Measurements from ENCODE around the gene CPZ.
"Not testable (repeated sequence)": the region's sequence is repeated elsewhere in the genome, so short reads cannot be mapped to it uniquely, and the experiment has no call there.

Gene CPZ

DNA sequence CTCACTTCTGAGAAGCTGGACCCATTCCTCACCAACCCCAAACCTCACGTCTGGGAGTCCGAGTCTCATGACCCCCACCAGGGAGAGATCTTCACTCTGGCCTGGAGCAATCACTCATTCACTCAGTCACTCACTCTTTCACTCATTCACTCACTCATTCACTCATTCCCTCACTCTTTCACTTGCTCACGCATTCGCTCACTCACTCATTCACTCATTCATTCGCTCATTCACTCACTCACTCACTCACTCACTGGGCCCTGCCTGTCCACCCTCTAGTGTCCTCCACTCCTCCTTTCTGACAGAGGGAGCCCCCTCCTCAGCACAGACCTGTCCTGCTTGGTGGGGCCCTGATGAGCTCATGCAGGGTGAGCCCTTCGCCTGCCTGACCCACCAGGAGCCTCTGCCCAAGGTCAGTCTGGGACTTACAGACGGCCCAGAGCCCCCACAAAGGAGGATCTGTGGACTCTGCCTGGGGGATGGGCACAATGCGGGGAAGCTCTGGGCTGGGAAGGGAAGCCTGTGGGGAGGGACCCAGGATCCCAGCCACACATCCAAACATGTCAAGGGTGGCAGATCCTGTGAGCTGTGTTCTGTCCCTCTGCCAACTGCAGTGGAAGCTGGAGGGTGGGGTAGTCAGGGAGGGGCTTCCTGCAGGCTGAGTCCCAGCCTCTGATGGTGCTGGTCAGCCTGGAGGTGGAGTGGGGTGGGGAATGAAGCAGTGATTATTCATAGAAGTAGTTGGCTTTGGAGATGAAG lies 18.5 kb downstream of the CPZ start:
- no peak for DNase-seq (ENCODE audit: low read depth)

DNA sequence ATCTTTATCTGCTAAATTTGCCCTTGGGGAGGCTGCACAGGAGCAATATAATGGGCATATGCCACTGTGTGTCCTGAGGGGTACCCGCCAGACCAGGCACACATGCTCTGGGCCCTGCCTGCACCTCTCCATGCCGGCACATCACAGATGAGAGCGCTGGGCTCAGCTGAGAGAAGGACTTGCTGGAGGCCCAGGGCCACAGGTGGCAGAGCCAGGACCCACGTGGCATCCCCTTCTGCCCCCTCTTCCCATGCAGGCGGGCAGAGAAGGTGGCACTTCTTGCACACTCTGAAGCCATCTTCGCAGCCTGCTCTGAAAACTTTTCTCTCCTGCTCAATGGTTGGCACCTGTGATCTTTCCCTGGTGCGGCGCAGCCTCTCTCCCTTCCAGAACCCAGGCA lies 20.1 kb downstream of the CPZ start:
- DNase-seq (ENCODE audit: low read depth): no peak

DNA sequence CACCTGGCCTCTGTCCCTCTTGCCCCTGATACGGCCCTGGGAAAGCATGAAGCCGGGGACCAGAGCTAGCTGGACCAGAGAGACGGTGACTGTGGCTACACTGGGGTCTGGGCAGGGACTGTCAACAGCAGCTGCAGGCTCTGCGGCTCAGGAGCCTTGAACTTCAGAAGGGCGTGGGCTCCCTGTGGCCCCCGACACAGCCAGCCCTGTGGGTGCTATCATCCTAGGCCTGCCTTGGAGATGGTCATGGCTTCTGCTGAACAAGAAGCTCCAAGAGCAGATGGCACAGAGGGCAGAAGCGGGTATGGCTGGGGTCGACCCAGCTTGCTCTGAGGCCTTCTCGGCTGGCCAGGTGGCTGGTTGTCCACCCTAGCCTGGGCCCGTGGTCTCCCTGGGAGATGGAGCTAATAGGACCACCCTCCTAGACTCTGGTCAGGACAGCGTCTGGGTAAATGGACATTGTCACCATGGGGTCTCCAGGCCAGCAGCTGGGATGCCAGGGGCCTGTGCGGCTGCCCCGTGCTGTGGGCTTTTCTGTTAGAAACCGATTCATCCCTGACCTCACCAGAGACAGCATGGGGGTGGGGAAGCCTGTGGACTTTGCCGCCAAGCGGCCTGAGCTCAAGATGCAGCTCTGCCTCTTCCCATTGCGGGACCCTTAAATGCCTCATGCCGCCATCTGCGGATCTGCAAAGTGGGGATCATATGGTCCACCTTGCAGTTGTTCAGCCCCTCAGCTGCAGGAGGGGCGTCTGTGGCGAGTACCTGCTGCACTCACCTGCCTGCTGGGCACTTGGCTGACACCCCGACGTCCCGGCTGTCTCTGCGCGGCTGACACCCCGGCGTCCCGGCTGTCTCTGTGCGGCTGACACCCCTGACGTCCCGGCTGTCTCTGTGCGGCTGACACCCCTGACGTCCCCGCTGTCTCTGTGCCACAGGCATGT lies 21.1 kb downstream of the CPZ start:
- no peak for DNase-seq (ENCODE audit: low read depth)

DNA sequence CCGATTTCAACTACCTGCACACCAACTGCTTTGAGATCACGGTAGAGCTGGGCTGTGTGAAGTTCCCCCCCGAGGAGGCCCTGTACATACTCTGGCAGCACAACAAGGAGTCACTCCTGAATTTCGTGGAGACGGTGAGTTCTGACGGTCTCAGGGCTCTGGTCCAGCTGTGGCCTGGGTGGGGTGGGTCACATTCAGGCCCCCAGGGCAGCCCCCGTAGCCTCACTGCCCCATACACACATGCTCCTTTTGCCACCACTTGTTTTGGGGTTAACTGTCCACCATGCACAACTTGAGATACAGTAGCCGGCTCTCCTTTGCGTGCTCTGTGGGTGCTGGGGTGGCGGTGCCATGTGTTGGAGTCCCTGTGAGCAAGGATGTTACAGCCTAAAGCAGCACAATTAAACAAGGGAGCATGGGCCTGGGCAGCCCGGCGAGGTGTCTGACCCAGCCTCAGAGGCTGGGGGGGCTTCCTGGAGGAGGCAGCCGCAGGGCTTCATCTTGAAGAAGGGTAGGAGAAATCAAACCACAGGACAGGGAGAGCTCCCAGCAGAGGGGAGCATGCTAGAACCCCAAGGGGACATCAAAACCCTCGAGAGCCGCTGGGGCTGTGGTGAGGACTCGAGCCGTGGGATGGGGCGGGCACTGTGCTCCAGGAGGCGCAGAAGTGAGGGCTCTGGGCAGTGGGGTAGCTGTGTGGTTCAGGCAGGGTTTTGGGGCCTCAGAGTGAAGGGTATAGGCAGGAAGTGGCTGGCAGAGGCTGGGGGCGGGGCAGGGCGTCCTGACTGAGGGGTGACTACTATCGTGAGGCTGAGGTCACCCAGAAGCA lies 22.0 kb downstream of the CPZ start:
- no peak for DNase-seq (ENCODE audit: low read depth)

DNA sequence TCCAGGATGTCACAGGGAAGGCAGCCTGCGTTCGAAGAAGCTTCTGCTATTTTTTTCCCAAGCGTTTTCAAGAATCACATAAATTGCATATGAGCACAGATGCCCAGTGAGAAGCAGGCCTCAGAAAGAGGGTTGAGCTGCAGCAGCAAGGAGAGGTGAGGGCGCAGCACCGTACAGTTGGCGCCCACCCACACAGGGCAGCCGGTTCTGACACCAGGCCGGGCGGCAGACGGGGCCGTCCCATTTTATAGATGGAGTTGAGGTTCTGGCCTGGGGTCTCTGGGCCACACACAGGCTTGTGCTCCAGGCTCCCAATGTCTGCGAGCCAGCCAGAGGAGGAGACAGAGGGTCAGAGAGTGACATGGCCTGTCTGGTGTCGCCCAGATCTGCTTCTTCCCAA lies 22.8 kb downstream of the CPZ start:
- no peak for DNase-seq (ENCODE audit: low read depth)

DNA sequence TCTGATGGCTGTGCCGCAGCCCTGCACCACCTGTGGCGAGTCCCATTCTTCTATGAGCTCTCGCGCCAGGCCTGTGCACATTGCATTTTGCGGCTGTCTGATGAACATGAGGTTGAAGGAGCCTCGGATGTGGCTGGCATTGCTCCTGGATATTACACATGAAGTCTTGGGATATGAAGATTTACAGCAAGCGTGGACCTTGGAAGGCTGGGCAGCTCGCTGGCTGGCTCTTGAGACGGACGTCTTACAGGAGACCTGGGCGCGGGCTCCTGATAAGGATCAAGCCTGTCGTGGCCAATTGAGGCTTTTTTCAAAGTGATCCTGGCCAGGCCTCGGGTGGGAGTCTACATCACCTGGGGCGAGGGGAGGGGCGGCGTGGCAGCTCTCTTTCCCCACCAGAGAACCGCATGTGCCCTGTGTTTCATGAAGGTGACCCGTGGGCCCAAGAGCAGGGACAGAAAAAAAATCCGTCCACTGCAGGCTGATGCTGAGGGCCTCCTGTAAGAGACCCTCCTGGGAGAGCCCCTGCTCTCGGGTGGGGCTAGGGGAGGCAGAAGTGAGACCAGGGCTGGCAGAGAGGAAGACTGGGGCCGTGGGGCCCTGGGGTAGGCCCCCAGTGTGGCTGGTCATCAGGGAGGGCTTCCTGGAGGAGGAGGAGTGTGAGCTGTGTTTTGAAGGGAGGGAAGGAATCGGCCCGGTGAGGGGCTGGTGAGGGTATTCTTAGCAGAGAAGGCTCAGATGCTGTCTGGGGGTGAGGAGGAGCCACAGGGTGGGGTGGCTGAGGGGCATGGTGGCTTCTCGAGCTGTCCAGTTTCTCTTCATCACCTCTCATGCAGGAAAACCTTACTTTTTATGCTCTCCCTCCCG lies 23.6 kb downstream of the CPZ start:
- no peak for DNase-seq (ENCODE audit: low read depth)

GRCh38 chr4:8616831-8617230 lies 24.3 kb downstream of the CPZ start:
- DNase-seq (ENCODE audit: low read depth): no peak

GRCh38 chr4:8617486-8618040 lies 25.0 kb downstream of the CPZ start:
- DNase-seq (ENCODE audit: low read depth): no peak

GRCh38 chr4:8618421-8618820 lies 25.9 kb downstream of the CPZ start:
- DNase-seq (ENCODE audit: low read depth): no peak

- no peak for DNase-seq (ENCODE audit: low read depth)
These were observed 26.6 kb downstream of the CPZ start for GRCh38 chr4:8618961-8619720.

GRCh38 chr4:8621135-8621534 lies 28.6 kb downstream of the CPZ start:
- DNase-seq (ENCODE audit: low read depth): not testable (repeated sequence)

GRCh38 chr4:8624601-8625272 lies 32.2 kb downstream of the CPZ start:
- not testable (repeated sequence) for DNase-seq (ENCODE audit: low read depth)

GRCh38 chr4:8630240-8630905 lies 37.8 kb downstream of the CPZ start:
- DNase-seq (ENCODE audit: low read depth): not testable (repeated sequence)

DNA sequence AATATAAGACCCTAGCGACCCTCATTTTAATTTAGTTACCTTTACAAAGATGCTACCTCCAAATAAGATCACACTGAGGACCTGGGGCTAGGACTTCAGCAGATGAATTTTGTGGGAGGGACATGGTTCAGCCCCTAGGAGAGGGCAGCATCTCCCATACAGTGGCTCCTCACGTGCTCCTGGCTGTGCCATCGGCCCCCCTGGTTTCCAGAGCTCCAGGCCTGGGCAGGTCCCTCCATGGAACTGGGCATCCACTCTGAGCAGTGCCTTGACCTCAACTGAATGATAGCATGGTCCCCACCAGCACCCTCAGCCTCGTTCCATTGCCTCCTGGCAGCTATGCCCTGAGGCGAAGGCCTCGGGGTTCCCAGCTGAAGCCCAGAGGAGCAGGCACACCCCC lies 39.3 kb downstream of the CPZ start:
- not testable (repeated sequence) for DNase-seq (ENCODE audit: low read depth)

DNA sequence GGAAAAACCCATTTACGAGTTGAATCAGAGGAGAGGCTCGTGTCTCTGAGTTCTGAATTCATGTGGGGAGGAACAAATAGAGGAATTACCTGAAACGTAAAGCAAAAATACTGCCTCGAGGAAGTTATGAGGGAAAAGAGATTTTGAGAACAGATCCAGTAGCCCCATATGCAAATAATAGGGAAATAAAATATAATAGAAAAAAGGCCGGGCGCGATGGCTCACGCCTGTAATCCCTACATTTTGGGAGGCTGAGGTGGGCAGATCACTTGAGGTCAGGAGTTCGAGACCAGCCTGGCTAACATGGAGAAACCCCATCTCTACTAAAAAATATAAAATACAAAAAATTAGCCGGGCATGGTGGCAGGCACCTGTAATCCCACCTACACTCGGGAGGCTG lies 42.2 kb downstream of the CPZ start:
- DNase-seq (ENCODE audit: low read depth): not testable (repeated sequence)

- DNase-seq (ENCODE audit: low read depth): not testable (repeated sequence)
These were observed 43.5 kb downstream of the CPZ start for GRCh38 chr4:8635897-8636554.

GRCh38 chr4:8637456-8637984 lies 45.0 kb downstream of the CPZ start:
- no peak for DNase-seq (ENCODE audit: low read depth)

- DNase-seq (ENCODE audit: low read depth): no peak
These were observed 46.5 kb downstream of the CPZ start for GRCh38 chr4:8639021-8639420.
